ENCODE results near the gene EDC3.
"Not testable (repeated sequence)": the region's sequence is repeated elsewhere in the genome, so short reads cannot be mapped to it uniquely, and the experiment has no call there.

The EDC3 gene

GRCh38 chr15:74709892-74710291, 14.1 kb upstream of the EDC3 start:
- DNase-seq (ENCODE audit: low read depth, low spot score), result no peak

GRCh38 chr15:74709011-74709410, 13.2 kb upstream of the EDC3 start:
- no peak for DNase-seq (ENCODE audit: low read depth, low spot score)

- no peak for DNase-seq (ENCODE audit: low read depth, low spot score)
Measured at GRCh38 chr15:74696808-74697207, 984 bp upstream of the EDC3 start.

- DNase-seq (ENCODE audit: low read depth, low spot score), result no peak
Measured at GRCh38 chr15:74696398-74696729, 540 bp upstream of the EDC3 start.

- no peak for DNase-seq (ENCODE audit: low read depth, low spot score)
Measured at GRCh38 chr15:74692327-74692726, 3.5 kb downstream of the EDC3 start.

- DNase-seq (ENCODE audit: low read depth, low spot score), result no peak
Measured at GRCh38 chr15:74683758-74684157, 12.1 kb downstream of the EDC3 start.

- no peak for DNase-seq (ENCODE audit: low read depth, low spot score)
Measured at GRCh38 chr15:74682954-74683353, 12.9 kb downstream of the EDC3 start.

- no peak for DNase-seq (ENCODE audit: low read depth, low spot score)
Measured at GRCh38 chr15:74680456-74680855, 15.4 kb downstream of the EDC3 start.

- no peak for DNase-seq (ENCODE audit: low read depth, low spot score)
Measured at GRCh38 chr15:74676801-74677200, 19.0 kb downstream of the EDC3 start.

GRCh38 chr15:74674161-74674560, 21.7 kb downstream of the EDC3 start:
- no peak for DNase-seq (ENCODE audit: low read depth, low spot score)

- DNase-seq (ENCODE audit: low read depth, low spot score), result no peak
Measured at GRCh38 chr15:74669627-74670026, 26.2 kb downstream of the EDC3 start.

GRCh38 chr15:74667975-74668374, 27.8 kb downstream of the EDC3 start:
- DNase-seq (ENCODE audit: low read depth, low spot score), result no peak

- DNase-seq (ENCODE audit: low read depth, low spot score), result no peak
Measured at GRCh38 chr15:74664670-74665069, 31.2 kb downstream of the EDC3 start.

GRCh38 chr15:74664028-74664616, 31.7 kb downstream of the EDC3 start:
- DNase-seq (ENCODE audit: low read depth, low spot score), result no peak

- DNase-seq (ENCODE audit: low read depth, low spot score), result no peak
Measured at GRCh38 chr15:74663303-74664027, 32.4 kb downstream of the EDC3 start.

- no peak for DNase-seq (ENCODE audit: low read depth, low spot score)
Measured at GRCh38 chr15:74662064-74662860, 33.6 kb downstream of the EDC3 start.

GRCh38 chr15:74661280-74661679, 34.5 kb downstream of the EDC3 start:
- not testable (repeated sequence) for DNase-seq (ENCODE audit: low read depth, low spot score)

- DNase-seq (ENCODE audit: low read depth, low spot score), result no peak
Measured at GRCh38 chr15:74657846-74658245, 38.0 kb downstream of the EDC3 start.

- no peak for DNase-seq (ENCODE audit: low read depth, low spot score)
Measured at GRCh38 chr15:74656935-74657535, 38.8 kb downstream of the EDC3 start.

- DNase-seq (ENCODE audit: low read depth, low spot score), result no peak
Measured at GRCh38 chr15:74655424-74655823, 40.4 kb downstream of the EDC3 start.

GRCh38 chr15:74653426-74654102, 42.3 kb downstream of the EDC3 start:
- no peak for DNase-seq (ENCODE audit: low read depth, low spot score)

- no peak for DNase-seq (ENCODE audit: low read depth, low spot score)
Measured at GRCh38 chr15:74651242-74651741, 44.5 kb downstream of the EDC3 start.
